SU-DHL-6 (cell line): Measurements from ENCODE around the gene ZSCAN2.

Experiments used
- H2AFZ ChIP-seq: fragments of 200-600 bp; sonication (generic); 2 replicates; pipeline ENCODE4 v1.6.1; 2014; ENCODE audit warnings: low read depth, mild to moderate bottlenecking, moderate library complexity, mixed read lengths, antibody characterized with exemption, low read length; ENCODE audit not compliant: severe bottlenecking
- H3F3A ChIP-seq: fragments of 200-600 bp; shearing (Covaris generic); 2 replicates; pipeline ENCODE4 v1.6.0; 2016; ENCODE audit warnings: antibody characterized with exemption, mild to moderate bottlenecking; ENCODE audit not compliant: insufficient read depth
- H3K27ac ChIP-seq: fragments of 200-600 bp; sonication (generic); 2 replicates; pipeline ENCODE4 v1.5.1; 2016; ENCODE audit warnings: low read depth, mild to moderate bottlenecking, low read length, moderate library complexity, mixed read lengths
- H3K27me3 ChIP-seq: fragments of 200-600 bp; sonication (generic), shearing (Covaris generic); 2 replicates; pipeline ENCODE4 v1.6.0; 2014; ENCODE audit warnings: mild to moderate bottlenecking, low read length
- H3K36me3 ChIP-seq: fragments of 200-600 bp; sonication (generic); 2 replicates; pipeline ENCODE4 v1.6.1; 2014; ENCODE audit warnings: mild to moderate bottlenecking, low read length, mixed read lengths
- H3K4me2 ChIP-seq: fragments of 300-600, 200-600 bp; shearing (Covaris generic), sonication (generic); 2 replicates; pipeline ENCODE4 v1.6.0; 2014; ENCODE audit warnings: low read length, low read depth, mild to moderate bottlenecking; ENCODE audit not compliant: poor library complexity, severe bottlenecking
- H3K4me3 ChIP-seq: fragments of 200-600 bp; sonication (generic); 2 replicates; pipeline ENCODE4 v1.5.1; 2014; ENCODE audit warnings: antibody characterized with exemption, low read length, mild to moderate bottlenecking, mixed read lengths; ENCODE audit not compliant: insufficient read depth, poor library complexity, severe bottlenecking
- H3K79me2 ChIP-seq: fragments of 200-600 bp; sonication (generic); 2 replicates; pipeline ENCODE4 v1.6.1; 2014; ENCODE audit warnings: mild to moderate bottlenecking, low read length, moderate library complexity; ENCODE audit not compliant: insufficient read depth
- H3K9ac ChIP-seq: fragments of 200-600 bp; sonication (generic); 2 replicates; pipeline ENCODE4 v1.7.0; 2014; ENCODE audit warnings: mild to moderate bottlenecking, low read length
- H3K9me2 ChIP-seq: fragments of 200-600 bp; sonication (generic); replicated peaks from 2 replicates; pipeline ENCODE4 v1.6.1; 2014; ENCODE audit warnings: low read length; ENCODE audit not compliant: insufficient read depth
- H3K9me3 ChIP-seq: fragments of 200-600 bp; sonication (generic); 2 replicates; pipeline ENCODE4 v1.6.1; 2014; ENCODE audit warnings: low read length, mixed read lengths; ENCODE audit not compliant: insufficient read depth
- H4K20me1 ChIP-seq: fragments of 200-600 bp; sonication (generic); 2 replicates; pipeline ENCODE4 v1.6.1; 2014; ENCODE audit warnings: low read depth, mild to moderate bottlenecking, antibody characterized with exemption, low read length, moderate library complexity, mixed read lengths
- EZH2phosphoT487 ChIP-seq: fragments of 200-600 bp; sonication (generic), shearing (Covaris generic); conservative IDR thresholded peaks from 2 replicates; pipeline ENCODE4 v1.6.1; 2018; ENCODE audit warnings: mild to moderate bottlenecking, antibody characterized with exemption, low read length, moderate library complexity, mixed read lengths
- TF ChIP-seq, protein P1 (sequence below): fragments of 200-600 bp; sonication (generic); IDR thresholded peaks from one replicate; pipeline ENCODE4 v1.5.1; 2017; ENCODE audit warnings: antibody characterized with exemption, mild to moderate bottlenecking, low read length, moderate library complexity; ENCODE audit not compliant: insufficient read depth, poor library complexity, severe bottlenecking

Gene ZSCAN2

DNA sequence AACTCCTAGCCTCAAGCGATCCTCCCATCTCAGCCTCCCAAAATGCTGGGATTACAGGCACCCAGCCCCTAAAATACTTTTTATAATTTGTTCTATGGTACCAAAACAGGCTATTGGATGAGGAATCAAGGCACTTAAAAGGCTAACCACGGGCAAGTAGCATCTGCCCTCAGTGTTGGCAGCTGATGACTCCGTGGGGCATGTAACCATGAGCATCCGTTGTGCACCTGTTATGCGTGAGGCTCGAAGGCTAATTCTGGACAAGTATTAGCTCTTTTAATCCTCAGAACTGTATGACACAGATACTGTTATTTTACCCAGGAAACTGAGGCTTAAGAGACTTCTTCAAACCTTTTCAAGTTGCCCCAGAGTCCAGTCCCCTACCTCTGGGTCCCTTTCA, 43.0 kb downstream of the ZSCAN2 start:
- H3K9ac ChIP-seq = no peak overlapping the region
- H3K4me3 ChIP-seq = no peak overlapping the region
- no peaks in the 10 kb centered on the region for H4K20me1 ChIP-seq
- H3K27me3 ChIP-seq = no peaks in the 10 kb centered on the region
- H3K79me2 ChIP-seq = no peaks in the 10 kb centered on the region
- H3K4me2 ChIP-seq = no peak overlapping the region
- no peaks in the 10 kb centered on the region for H3K9me3 ChIP-seq
- H3F3A ChIP-seq = no peaks in the 10 kb centered on the region
- H3K9me2 ChIP-seq = no peaks in the 10 kb centered on the region
- no peak overlapping the region for H2AFZ ChIP-seq
- H3K36me3 ChIP-seq = peaks cover 6% of the 10 kb centered on the region; the same call in 1 of the 2 replicates
- H3K27ac ChIP-seq = no peak overlapping the region
- TF ChIP-seq, protein P1, sequence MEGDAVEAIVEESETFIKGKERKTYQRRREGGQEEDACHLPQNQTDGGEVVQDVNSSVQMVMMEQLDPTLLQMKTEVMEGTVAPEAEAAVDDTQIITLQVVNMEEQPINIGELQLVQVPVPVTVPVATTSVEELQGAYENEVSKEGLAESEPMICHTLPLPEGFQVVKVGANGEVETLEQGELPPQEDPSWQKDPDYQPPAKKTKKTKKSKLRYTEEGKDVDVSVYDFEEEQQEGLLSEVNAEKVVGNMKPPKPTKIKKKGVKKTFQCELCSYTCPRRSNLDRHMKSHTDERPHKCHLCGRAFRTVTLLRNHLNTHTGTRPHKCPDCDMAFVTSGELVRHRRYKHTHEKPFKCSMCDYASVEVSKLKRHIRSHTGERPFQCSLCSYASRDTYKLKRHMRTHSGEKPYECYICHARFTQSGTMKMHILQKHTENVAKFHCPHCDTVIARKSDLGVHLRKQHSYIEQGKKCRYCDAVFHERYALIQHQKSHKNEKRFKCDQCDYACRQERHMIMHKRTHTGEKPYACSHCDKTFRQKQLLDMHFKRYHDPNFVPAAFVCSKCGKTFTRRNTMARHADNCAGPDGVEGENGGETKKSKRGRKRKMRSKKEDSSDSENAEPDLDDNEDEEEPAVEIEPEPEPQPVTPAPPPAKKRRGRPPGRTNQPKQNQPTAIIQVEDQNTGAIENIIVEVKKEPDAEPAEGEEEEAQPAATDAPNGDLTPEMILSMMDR = no peak
- TF ChIP-seq EZH2phosphoT487 = no peak

DNA sequence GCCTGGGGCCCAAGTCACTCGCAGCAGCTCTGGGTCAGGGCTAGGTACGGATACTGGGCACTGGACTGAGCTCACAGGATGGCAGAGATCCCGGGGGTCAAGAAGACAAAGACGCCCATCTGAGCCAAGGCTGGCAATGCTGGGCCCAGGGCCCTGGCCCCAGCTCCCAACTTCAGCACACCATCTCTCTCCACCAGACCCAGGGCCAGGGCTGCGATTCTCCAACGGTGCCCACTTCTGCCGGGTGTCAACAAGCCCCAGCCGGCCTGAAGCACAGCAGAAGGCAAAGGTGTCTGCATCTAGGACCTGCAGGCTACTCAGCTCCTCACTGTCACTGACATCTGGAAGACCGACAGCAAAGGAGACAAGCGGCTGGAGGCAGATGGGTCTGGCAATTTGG, 44.7 kb downstream of the ZSCAN2 start:
- Histone ChIP-seq H4K20me1 (no peaks in the 10 kb centered on the region), H3K9ac (no peak overlapping the region)

DNA sequence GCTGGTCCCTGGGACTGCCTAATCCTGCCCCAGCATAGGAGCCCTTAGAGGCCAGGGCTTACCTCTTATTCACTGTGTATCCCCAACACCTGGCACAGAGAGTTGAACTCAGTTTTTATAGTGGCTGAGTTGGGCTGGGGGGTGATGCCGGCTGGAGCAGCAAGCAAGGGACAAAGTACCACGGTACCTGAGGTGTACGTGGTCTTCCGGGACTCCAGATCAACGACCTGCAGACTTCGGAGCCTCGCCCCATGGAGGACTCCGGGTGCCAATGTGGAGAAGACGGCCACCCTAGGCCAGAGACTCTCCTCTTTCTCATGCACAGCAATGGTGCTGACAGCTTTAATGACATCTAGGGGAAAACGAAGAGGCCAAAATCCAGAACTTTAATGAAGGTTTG, 45.2 kb downstream of the ZSCAN2 start:
- Histone ChIP-seq H3K27me3 (no peaks in the 10 kb centered on the region), H3K4me2 (no peak overlapping the region), H4K20me1 (no peaks in the 10 kb centered on the region), H3K36me3 (peaks cover 8% of the 10 kb centered on the region; the same call in 1 of the 2 replicates), H2AFZ (no peak overlapping the region), H3K9ac (no peak overlapping the region), H3K4me3 (no peak overlapping the region), H3K9me3 (no peaks in the 10 kb centered on the region), H3K79me2 (no peaks in the 10 kb centered on the region), H3K27ac (no peak overlapping the region), H3F3A (no peaks in the 10 kb centered on the region), H3K9me2 (no peaks in the 10 kb centered on the region)
- TF ChIP-seq, protein P1 = no peak
- TF ChIP-seq EZH2phosphoT487 = no peak

More for the DNA sequence above, 44.7 kb downstream of the ZSCAN2 start:
- no peaks in the 10 kb centered on the region for H3K9me2 ChIP-seq
- TF ChIP-seq EZH2phosphoT487 = no peak
- TF ChIP-seq, protein P1 = no peak
- no peak overlapping the region for H3K4me2 ChIP-seq
- H3K27ac ChIP-seq = no peak overlapping the region
- no peaks in the 10 kb centered on the region for H3K79me2 ChIP-seq
- H3K27me3 ChIP-seq = no peaks in the 10 kb centered on the region
- no peak overlapping the region for H2AFZ ChIP-seq
- H3F3A ChIP-seq = no peaks in the 10 kb centered on the region
- H3K36me3 ChIP-seq = peaks cover 8% of the 10 kb centered on the region; the same call in 1 of the 2 replicates
- no peak overlapping the region for H3K4me3 ChIP-seq
- no peaks in the 10 kb centered on the region for H3K9me3 ChIP-seq
